Astrocyte of the cerebellum (primary cell): ENCODE data around the gene ADAM10.

Source experiments
- DNase-seq: peaks from one replicate; pipeline ENCODE4 v3.0.0-alpha.2; 2011; ENCODE audit warnings: low read depth
- H3K4me3 ChIP-seq: 2 replicates; pipeline ENCODE4 v1.5.1; 2011; ENCODE audit warnings: mild to moderate bottlenecking, low read depth, low read length, moderate library complexity
- in situ Hi-C: cut with HindIII; loops from 2 replicates; pipeline ENCODE4 v1.10.0; 2017; ENCODE audit warnings: low sequenced_read_pairs
- TF ChIP-seq, protein P1 (sequence below): IDR thresholded peaks from 2 replicates; pipeline ENCODE4 v1.5.1; 2012; ENCODE audit warnings: low read length, low read depth, moderate library complexity, mild to moderate bottlenecking; ENCODE audit errors: missing control alignments

The ADAM10 gene

DNA sequence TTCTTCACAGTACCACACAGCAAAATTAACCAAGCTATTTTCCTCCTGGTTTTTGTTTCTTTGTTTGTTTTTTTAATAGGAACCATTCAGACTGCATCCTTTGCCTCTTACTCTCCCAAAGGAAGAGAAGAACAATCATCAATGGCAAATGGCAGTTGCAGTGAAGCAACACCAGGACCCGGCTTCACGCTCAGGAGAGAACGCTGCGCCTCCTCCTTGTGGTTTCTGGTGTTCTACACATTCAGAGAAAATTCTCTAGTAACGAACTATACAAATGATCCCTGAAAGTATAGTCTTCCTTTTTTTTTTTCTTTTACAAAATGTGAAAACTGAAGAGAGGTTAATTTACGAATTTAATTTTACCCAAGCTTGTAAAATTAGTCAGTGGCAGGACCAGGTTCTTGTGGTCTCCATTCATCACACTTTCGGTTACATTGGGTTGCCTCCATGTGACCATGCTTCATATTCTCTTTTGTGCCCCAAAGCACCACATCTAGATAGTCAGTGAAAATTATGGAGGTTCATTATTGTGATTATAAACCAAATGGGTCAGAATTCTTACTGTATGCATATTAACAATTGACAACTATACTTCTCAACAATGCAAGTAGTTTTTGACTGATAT is 11.0 kb upstream of the ADAM10 start:
- no peak overlapping the region for H3K4me3 ChIP-seq
- TF ChIP-seq, protein P1, sequence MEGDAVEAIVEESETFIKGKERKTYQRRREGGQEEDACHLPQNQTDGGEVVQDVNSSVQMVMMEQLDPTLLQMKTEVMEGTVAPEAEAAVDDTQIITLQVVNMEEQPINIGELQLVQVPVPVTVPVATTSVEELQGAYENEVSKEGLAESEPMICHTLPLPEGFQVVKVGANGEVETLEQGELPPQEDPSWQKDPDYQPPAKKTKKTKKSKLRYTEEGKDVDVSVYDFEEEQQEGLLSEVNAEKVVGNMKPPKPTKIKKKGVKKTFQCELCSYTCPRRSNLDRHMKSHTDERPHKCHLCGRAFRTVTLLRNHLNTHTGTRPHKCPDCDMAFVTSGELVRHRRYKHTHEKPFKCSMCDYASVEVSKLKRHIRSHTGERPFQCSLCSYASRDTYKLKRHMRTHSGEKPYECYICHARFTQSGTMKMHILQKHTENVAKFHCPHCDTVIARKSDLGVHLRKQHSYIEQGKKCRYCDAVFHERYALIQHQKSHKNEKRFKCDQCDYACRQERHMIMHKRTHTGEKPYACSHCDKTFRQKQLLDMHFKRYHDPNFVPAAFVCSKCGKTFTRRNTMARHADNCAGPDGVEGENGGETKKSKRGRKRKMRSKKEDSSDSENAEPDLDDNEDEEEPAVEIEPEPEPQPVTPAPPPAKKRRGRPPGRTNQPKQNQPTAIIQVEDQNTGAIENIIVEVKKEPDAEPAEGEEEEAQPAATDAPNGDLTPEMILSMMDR = no peak
- no peak for DNase-seq
- in situ Hi-C loops = no loop called here

GRCh38 chr15:58758141-58758540 is 8.6 kb upstream of the ADAM10 start:
- TF ChIP-seq, protein P1 = peak; percentile 31
- DNase-seq = no peak
- H3K4me3 ChIP-seq = no peak overlapping the region
- in situ Hi-C loops = no loop called here

DNA sequence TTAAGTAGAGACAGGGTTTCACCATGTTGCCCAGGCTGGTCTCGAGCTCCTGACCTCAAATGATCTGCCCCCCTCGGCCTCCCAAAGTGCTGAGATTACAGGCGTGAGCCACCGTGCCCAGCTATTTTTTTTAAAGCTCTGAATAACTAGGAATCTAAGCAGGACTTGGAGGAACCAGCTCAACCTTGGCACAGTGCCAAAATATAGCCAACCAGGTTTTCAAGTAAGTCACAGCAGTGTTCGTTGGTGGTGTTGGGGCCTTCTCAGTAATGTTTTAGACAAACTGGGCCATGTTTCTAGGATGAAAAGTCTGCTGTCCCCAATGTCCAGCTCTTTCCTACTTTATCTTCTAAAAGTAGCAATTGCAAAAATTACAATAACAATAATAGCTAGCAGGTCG is 6.4 kb upstream of the ADAM10 start:
- in situ Hi-C loops = no loop called here
- no peak for DNase-seq
- TF ChIP-seq, protein P1 = no peak
- no peak overlapping the region for H3K4me3 ChIP-seq

- TF ChIP-seq, protein P1 = no peak
- no peak for DNase-seq
- in situ Hi-C loops = no loop called here
- H3K4me3 ChIP-seq = no peak overlapping the region
Observed at GRCh38 chr15:58755350-58755749, 5.8 kb upstream of the ADAM10 start.

GRCh38 chr15:58752716-58753115 is 3.2 kb upstream of the ADAM10 start:
- no peak for DNase-seq
- in situ Hi-C loops = no loop called here
- TF ChIP-seq, protein P1 = no peak
- no peak overlapping the region for H3K4me3 ChIP-seq

DNA sequence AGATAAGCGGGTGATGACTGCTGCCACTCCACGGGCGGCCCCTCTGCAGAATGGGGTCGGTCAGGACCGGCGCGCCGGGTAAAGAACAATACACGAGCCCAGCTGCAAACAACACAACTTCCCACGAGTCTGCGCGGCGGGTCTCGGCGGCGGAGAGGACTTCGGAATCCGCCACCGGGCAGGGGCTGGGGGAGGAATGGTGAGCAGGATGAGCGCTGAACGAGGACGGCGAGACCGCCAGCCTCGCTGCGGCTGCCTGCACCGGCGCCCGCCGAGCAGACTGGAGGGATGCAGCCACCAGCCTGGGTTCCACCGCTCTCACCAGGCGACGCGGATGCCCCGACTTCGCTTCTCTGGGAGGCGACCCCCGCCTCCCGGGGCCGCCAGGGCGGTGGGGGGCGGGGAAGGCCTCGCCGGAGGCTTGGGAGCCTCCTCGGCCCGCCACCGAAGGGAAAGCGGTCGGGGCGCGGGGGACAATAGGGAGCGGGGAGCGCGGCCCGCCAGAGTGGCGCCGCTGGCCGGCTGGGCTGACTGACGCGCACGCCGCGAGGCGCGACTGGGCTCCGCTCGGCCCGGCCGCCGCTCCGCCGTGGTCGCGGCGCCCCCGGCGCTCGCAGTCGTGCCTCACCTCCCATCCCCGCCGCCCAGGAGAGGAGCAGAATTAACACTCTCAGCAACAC is 515 bp downstream of the ADAM10 start:
- in situ Hi-C loops = no loop called here
- H3K4me3 ChIP-seq = peak overlapping the region; percentile 61
- TF ChIP-seq, protein P1 = no peak
- DNase-seq = no peak
